Measurements from ENCODE around the gene PWWP2B.

DNA sequence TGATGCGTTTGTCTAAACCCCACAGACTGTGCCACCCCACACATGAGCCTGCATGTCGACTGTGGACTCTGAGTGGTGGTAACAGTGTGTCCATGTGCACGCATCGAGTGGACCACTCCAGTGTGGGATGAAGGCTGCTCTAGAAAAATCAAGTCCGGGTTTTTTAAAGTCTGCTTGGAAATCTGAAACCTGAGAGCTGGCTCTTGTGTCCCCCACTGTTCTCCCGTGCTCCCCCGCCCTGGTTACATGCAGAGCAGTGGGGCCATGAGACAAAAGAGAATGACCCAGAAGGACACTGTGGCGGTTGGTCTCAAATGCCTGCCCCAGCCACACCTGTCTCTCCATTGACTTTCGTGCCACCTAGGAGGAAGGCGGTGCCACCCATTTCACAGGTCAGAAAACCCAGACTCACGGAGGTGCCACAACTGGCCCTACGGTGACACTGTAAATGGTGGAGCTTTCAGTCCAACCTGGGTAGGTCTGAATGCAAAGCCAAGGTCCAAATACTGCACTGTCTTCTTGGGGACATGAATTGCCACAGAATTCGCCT is 27.3 kb upstream of the PWWP2B start:
- TF ChIP-seq POLR2A (IDR thresholded peaks at IDR 0.05; ENCODE audit: low read depth) (no peak), POLR2AphosphoS5 (IDR thresholded peaks at IDR 0.05) (no peak)
- TF ChIP-seq, protein P1, sequence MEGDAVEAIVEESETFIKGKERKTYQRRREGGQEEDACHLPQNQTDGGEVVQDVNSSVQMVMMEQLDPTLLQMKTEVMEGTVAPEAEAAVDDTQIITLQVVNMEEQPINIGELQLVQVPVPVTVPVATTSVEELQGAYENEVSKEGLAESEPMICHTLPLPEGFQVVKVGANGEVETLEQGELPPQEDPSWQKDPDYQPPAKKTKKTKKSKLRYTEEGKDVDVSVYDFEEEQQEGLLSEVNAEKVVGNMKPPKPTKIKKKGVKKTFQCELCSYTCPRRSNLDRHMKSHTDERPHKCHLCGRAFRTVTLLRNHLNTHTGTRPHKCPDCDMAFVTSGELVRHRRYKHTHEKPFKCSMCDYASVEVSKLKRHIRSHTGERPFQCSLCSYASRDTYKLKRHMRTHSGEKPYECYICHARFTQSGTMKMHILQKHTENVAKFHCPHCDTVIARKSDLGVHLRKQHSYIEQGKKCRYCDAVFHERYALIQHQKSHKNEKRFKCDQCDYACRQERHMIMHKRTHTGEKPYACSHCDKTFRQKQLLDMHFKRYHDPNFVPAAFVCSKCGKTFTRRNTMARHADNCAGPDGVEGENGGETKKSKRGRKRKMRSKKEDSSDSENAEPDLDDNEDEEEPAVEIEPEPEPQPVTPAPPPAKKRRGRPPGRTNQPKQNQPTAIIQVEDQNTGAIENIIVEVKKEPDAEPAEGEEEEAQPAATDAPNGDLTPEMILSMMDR (IDR thresholded peaks at IDR 0.05): no peak

Measured in esophagus muscularis mucosa (tissue), 3 donors.